ENCODE data around the gene SGSM1.

DNA sequence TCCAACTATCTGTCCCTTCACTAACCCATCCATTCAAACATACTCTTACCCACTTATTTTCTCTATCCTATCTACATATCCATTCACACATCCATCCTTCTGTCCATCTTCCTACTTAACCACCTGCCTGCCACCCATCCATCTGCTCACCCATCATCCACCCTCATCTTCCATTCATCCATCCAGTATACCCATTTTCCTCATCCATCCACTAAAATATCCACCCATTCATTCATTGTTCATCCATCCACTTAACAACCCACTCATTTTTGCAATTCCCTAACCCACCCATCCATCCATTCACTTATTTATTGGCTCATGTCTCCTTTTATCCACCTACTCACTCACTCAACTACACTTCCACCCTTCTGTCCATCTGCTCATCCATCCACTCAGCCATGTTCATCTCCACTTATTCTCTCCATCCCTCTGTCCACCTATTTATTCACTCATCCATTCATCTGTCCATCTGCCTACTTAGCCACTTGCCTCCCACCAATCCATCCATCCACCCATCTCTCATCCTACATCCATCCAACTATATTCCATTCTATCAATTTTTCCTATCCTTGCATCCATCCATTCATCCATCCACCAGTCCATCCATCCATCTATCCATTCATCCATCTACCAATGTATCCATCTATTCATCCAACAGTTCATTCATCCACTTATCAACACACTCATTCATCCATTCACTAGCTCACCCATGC, 129.9 kb downstream of the SGSM1 start:
- TF ChIP-seq POLR2A (IDR thresholded peaks at IDR 0.05) (no peak), POLR2AphosphoS5 (IDR thresholded peaks at IDR 0.05) (no peak)
- TF ChIP-seq, protein P1, sequence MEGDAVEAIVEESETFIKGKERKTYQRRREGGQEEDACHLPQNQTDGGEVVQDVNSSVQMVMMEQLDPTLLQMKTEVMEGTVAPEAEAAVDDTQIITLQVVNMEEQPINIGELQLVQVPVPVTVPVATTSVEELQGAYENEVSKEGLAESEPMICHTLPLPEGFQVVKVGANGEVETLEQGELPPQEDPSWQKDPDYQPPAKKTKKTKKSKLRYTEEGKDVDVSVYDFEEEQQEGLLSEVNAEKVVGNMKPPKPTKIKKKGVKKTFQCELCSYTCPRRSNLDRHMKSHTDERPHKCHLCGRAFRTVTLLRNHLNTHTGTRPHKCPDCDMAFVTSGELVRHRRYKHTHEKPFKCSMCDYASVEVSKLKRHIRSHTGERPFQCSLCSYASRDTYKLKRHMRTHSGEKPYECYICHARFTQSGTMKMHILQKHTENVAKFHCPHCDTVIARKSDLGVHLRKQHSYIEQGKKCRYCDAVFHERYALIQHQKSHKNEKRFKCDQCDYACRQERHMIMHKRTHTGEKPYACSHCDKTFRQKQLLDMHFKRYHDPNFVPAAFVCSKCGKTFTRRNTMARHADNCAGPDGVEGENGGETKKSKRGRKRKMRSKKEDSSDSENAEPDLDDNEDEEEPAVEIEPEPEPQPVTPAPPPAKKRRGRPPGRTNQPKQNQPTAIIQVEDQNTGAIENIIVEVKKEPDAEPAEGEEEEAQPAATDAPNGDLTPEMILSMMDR (IDR thresholded peaks at IDR 0.05) = no peak

Data from suprapubic skin (tissue), 4 donors.